ENCODE results near the gene ME2.

ME2 gene

DNA sequence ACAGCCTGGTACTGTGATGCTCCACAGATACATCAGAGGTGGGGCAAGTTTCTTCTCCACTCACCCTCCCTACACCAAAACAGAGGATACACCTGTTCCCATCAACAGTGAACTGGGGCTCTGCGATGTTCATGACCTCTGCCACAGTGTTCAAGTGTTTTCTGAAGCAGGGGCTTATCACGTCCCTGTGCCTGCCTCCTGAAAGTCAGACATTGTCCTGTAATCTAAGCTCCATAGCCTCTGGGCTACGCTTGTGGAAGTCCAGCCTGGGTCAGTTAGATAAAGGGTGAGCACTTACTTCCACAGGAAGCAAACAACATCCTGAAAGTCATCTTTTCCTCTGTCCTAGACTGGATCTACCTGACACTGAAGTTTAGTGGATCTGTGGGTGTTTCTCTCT is 38.9 kb upstream of the ME2 start:
- no peak for TF ChIP-seq EZH2 (IDR thresholded peaks at IDR 0.05; ENCODE audit: borderline replicate concordance, low read length)
- TF ChIP-seq, protein P1, sequence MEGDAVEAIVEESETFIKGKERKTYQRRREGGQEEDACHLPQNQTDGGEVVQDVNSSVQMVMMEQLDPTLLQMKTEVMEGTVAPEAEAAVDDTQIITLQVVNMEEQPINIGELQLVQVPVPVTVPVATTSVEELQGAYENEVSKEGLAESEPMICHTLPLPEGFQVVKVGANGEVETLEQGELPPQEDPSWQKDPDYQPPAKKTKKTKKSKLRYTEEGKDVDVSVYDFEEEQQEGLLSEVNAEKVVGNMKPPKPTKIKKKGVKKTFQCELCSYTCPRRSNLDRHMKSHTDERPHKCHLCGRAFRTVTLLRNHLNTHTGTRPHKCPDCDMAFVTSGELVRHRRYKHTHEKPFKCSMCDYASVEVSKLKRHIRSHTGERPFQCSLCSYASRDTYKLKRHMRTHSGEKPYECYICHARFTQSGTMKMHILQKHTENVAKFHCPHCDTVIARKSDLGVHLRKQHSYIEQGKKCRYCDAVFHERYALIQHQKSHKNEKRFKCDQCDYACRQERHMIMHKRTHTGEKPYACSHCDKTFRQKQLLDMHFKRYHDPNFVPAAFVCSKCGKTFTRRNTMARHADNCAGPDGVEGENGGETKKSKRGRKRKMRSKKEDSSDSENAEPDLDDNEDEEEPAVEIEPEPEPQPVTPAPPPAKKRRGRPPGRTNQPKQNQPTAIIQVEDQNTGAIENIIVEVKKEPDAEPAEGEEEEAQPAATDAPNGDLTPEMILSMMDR (IDR thresholded peaks at IDR 0.05; ENCODE audit: low read length) = no peak
- H3K4me2 ChIP-seq (ENCODE audit: low read length) = no peak overlapping the region
- no peak overlapping the region for H3K9ac ChIP-seq (ENCODE audit: low read length)
- no peaks in the 10 kb centered on the region for H3K36me3 ChIP-seq (ENCODE audit: insufficient read depth, low read length)
- H3K4me1 ChIP-seq (ENCODE audit: insufficient read depth, low read length, severe bottlenecking) = peaks cover 11% of the 10 kb centered on the region
- no peaks in the 10 kb centered on the region for H3K9me2 ChIP-seq (ENCODE audit: low read depth, low read length)
- no peaks in the 10 kb centered on the region for H4K20me1 ChIP-seq (ENCODE audit: insufficient read depth, low read length)
- H3K4me3 ChIP-seq (ENCODE audit: low read depth, low read length, poor library complexity, severe bottlenecking) = no peak overlapping the region
- no peaks in the 10 kb centered on the region for H3F3A ChIP-seq (ENCODE audit: insufficient read depth, low read length)
- no peaks in the 10 kb centered on the region for H3K79me2 ChIP-seq (ENCODE audit: insufficient read depth, low read length)
- no peak overlapping the region for H2AFZ ChIP-seq (ENCODE audit: low read length)
- H3K27ac ChIP-seq (ENCODE audit: low read depth, low read length, poor library complexity, severe bottlenecking) = no peak overlapping the region
- no peaks in the 10 kb centered on the region for H3K27me3 ChIP-seq (ENCODE audit: insufficient read depth, low read length)
- no peaks in the 10 kb centered on the region for H3K9me3 ChIP-seq (ENCODE audit: low read length)

- TF ChIP-seq, protein P1 (IDR thresholded peaks at IDR 0.05; ENCODE audit: low read length) = no peak
- TF ChIP-seq EZH2 (IDR thresholded peaks at IDR 0.05; ENCODE audit: borderline replicate concordance, low read length) = no peak
- H3K27ac ChIP-seq (ENCODE audit: low read depth, low read length, poor library complexity, severe bottlenecking) = no peak overlapping the region
- H3K4me1 ChIP-seq (ENCODE audit: insufficient read depth, low read length, severe bottlenecking) = no peaks in the 10 kb centered on the region
- H4K20me1 ChIP-seq (ENCODE audit: insufficient read depth, low read length) = no peaks in the 10 kb centered on the region
- no peak overlapping the region for H3K4me2 ChIP-seq (ENCODE audit: low read length)
- H3K9me3 ChIP-seq (ENCODE audit: low read length) = no peaks in the 10 kb centered on the region
- no peak overlapping the region for H3K9ac ChIP-seq (ENCODE audit: low read length)
- no peaks in the 10 kb centered on the region for H3K9me2 ChIP-seq (ENCODE audit: low read depth, low read length)
- H2AFZ ChIP-seq (ENCODE audit: low read length) = no peak overlapping the region
- H3F3A ChIP-seq (ENCODE audit: insufficient read depth, low read length) = no peaks in the 10 kb centered on the region
- H3K4me3 ChIP-seq (ENCODE audit: low read depth, low read length, poor library complexity, severe bottlenecking) = no peak overlapping the region
- H3K79me2 ChIP-seq (ENCODE audit: insufficient read depth, low read length) = no peaks in the 10 kb centered on the region
- H3K36me3 ChIP-seq (ENCODE audit: insufficient read depth, low read length) = no peaks in the 10 kb centered on the region
- no peaks in the 10 kb centered on the region for H3K27me3 ChIP-seq (ENCODE audit: insufficient read depth, low read length)
These were observed 36.1 kb upstream of the ME2 start for GRCh38 chr18:50842846-50843245.

GRCh38 chr18:50844554-50844953 is 34.4 kb upstream of the ME2 start:
- Histone ChIP-seq H3K9me2 (ENCODE audit: low read depth, low read length) (no peaks in the 10 kb centered on the region), H3K36me3 (ENCODE audit: insufficient read depth, low read length) (no peaks in the 10 kb centered on the region), H3K9me3 (ENCODE audit: low read length) (no peaks in the 10 kb centered on the region), H3K4me1 (ENCODE audit: insufficient read depth, low read length, severe bottlenecking) (no peaks in the 10 kb centered on the region), H2AFZ (ENCODE audit: low read length) (no peak overlapping the region), H3K9ac (ENCODE audit: low read length) (no peak overlapping the region), H3K4me3 (ENCODE audit: low read depth, low read length, poor library complexity, severe bottlenecking) (no peak overlapping the region), H3F3A (ENCODE audit: insufficient read depth, low read length) (no peaks in the 10 kb centered on the region), H3K4me2 (ENCODE audit: low read length) (no peak overlapping the region), H3K27me3 (ENCODE audit: insufficient read depth, low read length) (no peaks in the 10 kb centered on the region), H4K20me1 (ENCODE audit: insufficient read depth, low read length) (no peaks in the 10 kb centered on the region), H3K27ac (ENCODE audit: low read depth, low read length, poor library complexity, severe bottlenecking) (no peak overlapping the region), H3K79me2 (ENCODE audit: insufficient read depth, low read length) (no peaks in the 10 kb centered on the region)
- TF ChIP-seq, protein P1 (IDR thresholded peaks at IDR 0.05; ENCODE audit: low read length) = no peak
- no peak for TF ChIP-seq EZH2 (IDR thresholded peaks at IDR 0.05; ENCODE audit: borderline replicate concordance, low read length)
